ENCODE data around the gene PSAPL1. TPM values are rescaled to one million over a fixed set of nuclear protein-coding genes. Genes with fewer than 3 reads are reported as not detected.

Gene PSAPL1
- total RNA-seq, 1 donor, result not detected

GRCh38 chr4:7432531-7433375 is 2.0 kb downstream of the PSAPL1 start:
- no peak for DNase-seq (ENCODE audit: low read depth in 2 of 3, low spot score in 2 of 3)

DNA sequence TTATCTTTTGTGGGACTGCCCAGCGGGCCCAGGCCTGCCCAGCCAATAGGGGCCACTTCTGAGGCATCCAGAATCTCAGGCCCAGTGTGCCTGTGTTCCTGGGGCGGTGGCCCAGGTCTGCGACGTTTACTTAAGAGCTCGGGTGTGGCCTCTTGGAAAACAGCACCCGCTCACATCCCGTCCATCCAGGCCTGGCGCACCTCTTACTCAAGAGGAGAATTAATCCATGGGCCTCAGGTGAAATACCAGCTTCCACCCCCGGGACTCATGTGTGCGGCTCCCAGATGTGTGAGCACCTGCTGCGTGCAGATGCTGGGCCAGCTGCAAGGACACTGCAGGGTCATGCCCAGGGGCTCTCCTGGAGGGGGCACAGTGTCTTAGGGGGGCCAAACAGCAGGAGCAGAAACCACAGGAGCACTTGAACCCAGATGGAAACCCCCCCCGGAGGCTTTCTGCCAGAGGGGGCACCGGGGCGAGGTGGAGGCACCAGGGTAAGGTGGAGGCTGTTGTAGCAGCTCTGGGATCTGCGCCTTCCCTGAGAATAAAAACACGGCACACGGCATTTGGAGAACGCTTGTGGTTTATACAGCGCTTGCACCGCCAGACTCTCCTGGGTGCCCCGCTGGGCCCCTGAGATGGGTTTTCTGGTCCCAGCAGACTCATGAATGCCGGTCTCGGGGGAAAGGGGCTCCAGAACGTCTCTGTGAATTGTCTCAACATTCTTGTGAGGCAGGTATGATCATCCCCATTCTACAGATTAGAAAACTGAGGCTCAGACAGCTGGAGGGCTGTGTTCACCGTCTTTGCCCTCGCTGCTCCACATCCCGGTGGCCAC is 2.8 kb downstream of the PSAPL1 start:
- no peak for DNase-seq (ENCODE audit: low read depth in 2 of 3, low spot score in 2 of 3)

DNA sequence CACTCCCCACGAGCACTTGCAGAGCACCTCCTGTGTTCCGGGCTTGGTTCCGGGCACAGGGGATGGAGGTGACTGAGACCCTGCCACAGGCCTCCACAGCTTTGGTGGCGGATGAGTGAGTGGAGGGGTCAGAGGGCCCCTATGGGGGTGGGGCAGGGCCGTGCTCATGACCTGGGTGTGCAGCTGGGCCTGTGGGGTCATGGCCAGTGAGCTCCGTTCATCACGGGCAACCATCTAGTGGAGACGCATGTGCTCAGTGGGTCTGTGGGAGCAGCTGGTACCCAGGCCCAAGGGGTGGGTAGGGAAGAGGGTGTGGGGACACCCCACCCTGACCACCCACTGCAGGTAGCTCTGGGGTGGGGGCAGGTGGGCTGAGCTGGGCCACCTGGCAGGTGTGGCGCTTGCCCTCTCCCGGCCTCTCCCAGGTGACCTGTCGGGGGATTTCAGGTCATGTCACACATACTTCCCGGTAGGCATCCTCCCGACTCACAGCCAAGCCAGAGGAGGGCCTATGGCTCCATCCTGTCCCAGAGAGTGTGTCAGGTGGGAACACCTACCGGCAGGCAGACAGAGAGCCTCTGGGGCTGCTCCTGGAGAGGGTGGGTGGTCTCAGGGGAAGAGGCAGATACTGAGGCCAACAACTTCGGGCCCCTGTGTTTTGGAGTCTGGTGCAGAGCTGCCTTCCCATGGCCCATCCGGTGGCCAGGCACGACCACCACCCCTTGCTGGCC is 3.6 kb downstream of the PSAPL1 start:
- no peak for DNase-seq (ENCODE audit: low read depth in 2 of 3, low spot score in 2 of 3)

DNA sequence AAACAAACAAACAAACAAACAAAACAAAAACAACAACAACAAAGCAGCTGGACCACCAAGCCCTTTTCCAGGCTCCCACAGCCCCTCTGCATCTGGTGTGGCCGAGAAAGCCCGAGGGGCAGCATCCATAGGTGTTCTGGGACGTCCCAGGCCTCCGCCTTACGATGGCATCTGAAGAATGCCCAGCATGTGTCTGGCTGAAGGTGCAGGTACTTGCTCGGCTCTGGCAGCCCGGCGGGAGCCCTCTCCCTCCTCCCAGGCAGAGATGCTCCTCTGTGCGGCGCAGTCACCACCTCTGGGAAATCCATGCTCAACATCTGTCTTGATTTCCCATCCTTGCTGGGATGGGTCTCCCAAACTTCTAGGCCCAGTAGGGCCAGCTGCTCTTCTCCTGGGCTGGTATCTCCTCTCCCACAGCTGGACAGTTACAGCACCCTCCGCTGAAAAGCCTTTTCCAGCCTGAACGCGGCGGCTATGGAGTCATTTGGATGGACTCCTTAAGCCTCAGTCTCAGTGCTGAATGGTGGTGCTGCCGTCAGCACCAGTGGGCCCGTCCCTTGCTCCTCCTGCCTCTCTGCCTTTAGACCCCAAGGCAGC is 4.3 kb downstream of the PSAPL1 start:
- DNase-seq (ENCODE audit: low read depth in 2 of 3, low spot score in 2 of 3), result no peak

DNA sequence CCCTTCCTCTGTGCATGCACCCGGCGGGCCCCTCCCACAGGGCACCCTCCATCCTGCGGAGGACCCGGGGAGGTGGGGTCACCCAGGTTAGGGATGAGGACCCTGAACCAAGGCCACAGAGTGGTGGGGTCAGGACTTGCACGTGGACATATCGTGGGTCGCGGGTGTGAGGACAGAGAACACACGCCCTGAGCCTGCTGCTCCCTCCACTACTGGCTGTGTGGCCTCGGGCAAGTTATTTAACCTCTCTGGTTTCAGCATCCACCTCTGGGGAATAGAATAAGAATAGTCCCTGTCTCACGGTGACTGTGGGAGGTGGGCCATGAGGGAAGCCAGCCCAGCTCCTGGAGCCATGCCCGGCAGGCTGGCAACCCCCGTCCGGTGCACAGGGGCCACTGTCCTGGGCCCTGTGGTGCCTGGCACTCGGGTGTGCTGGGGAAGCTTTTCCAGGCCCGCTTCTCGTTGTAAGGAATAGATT is 5.1 kb downstream of the PSAPL1 start:
- DNase-seq (ENCODE audit: low read depth in 2 of 3, low spot score in 2 of 3), result no peak

GRCh38 chr4:7429069-7429416 is 5.7 kb downstream of the PSAPL1 start:
- DNase-seq (ENCODE audit: low read depth in 2 of 3, low spot score in 2 of 3), result no peak

DNA sequence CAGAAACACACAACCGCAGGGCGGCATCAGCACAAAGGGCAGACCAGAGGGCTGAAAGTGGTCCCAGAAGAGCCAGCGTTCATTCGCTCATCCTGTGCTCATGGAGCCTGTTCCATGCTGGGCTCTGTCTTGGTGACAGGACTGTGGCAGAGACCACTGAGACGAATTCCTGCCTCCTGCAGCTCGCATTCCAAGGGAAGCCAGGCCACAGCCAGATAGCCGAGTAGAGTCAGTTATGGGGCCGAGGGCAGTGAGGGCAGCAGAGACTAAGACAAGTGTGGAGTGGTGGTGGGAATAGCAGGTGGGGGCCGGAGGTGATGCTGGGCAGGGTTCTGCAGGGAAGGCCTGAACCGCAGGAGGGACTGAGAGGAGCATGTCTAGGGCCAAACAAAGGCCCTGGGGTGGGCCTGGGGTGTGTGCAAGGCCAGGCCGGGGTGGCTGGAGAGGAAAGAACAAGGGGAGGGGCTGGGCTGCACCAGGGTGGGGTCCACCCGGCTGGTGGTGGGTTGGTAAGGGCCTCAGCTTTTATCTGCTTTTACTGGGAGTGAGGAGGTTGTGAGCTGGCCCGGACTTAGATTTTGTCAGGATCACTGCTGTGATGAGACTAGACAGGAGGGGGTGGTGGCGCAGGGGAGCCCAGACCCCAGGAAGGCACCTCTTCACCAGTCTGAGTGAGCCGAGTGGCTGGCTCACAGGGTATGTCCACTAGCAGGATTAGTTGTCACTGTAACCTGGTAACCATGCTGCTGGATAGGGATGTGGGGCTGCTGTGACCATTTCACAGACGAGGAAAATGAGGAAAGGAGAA is 6.3 kb downstream of the PSAPL1 start:
- no peak for DNase-seq (ENCODE audit: low read depth in 2 of 3, low spot score in 2 of 3)

DNA sequence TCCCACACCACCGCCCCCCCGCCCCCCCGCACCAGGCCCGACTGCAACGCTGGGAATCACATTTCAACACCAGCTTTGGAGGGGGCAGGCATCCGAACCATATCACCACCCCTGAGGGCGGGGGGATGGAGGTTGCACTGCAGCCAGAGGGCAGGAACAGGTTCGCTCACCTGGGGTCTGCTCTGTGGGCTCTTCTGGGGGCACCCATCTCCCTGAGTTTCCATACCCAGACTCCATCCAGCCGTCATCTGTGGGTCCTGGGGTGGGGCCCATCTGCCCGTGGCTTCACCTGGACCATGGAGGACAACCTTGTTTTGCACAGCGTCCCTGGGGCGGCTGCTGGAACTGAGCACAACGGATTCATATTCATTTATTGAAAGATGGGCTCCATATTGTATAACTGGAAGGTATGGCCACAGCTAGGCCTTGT is 6.9 kb downstream of the PSAPL1 start:
- DNase-seq (ENCODE audit: low read depth in 2 of 3, low spot score in 2 of 3), result no peak

DNA sequence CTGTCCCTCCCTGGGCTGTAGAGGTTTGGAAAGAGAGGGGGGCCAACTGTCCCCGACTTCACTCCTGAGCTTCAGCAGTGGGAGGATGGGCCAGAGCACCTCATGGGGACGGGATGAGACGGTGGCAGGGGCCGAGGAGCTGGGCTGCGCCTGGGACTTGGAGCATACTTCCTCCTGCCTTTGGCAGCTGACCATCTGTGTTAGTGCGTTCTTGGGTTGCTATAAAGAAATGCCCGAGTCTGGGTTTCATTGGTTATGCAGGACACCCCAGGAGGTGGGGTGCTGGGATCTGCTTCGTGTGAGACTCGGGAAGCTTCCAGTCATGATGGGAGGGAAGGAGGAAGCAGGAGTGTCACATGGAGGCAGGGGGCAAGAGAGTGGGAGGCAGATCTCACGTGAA is 7.4 kb downstream of the PSAPL1 start:
- no peak for DNase-seq (ENCODE audit: low read depth in 2 of 3, low spot score in 2 of 3)

GRCh38 chr4:7426525-7427171 is 8.1 kb downstream of the PSAPL1 start:
- no peak for DNase-seq (ENCODE audit: low read depth in 2 of 3, low spot score in 2 of 3)

DNA sequence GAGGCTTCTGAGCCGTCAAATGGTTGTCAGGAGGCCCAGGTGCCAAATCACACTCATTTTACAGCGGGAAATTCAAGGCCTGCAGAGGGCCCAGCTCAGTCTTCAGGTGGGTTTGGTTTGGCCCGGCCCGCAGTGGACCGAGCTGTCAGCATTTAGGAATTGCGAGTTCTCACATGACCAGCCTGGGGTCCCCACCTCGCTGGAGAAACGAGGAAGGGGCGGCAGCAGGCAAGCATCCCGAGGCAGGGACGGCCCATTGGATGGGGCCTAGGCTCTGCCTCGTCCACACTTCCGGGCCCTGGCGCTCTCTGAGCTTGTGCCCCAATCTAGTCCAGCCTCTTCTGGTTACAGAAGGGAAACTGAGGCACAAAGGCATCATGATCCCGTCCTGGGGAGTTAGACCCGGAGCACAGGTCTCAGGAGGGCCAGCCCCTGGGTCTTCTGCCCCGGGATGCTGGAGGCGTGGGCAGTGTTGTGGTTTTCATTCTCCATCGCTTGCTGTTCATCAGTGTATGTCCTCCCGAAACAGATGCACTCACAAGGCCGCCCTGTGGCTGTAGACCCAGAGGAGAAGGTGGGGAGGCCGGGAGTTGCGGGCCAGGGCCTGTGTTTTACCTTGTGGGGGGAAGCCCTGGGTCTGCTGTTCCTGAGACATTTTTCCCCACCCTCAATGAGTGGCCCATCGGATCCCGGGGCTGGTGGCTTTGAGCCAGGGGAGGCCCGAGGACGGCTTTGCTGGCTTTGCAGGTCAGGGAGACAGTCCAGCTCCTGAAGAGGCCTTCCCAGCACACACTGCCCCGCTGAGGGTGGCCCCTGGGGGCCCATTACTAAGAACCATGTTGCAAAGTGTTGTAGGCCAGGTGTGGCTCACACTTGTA is 8.9 kb downstream of the PSAPL1 start:
- no peak for DNase-seq (ENCODE audit: low read depth in 2 of 3, low spot score in 2 of 3)

GRCh38 chr4:7425124-7425523 is 9.6 kb downstream of the PSAPL1 start:
- DNase-seq (ENCODE audit: low read depth in 2 of 3, low spot score in 2 of 3), result no peak

DNA sequence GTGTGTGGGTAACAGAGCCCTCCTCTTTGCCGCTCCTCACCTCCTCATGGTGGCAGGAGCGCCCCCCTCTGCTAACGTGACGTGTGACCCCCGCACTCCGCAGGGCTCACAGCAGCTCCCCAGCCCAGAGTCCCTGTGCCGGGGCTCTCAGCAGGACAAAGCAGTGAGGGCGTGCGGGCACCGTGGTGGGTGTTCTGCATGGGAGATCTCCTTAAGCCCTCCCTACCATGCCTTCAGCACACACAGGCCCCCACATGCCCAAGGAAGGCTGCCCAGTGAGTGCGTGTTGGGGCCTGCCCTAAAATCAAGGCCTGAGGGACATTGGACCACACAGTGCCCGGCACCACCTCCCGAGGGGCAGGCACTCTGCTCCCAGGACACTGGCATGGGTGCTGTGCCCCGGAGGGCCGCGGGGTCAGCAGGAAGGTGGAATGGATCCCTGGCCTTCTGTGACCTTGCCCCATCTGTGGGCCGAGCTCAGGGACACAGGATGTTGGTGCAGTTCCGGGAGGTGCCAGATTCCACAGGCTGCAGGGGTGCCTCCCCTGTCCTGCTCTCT is 10.1 kb downstream of the PSAPL1 start:
- no peak for DNase-seq (ENCODE audit: low read depth in 2 of 3, low spot score in 2 of 3)

GRCh38 chr4:7423801-7424552 is 10.8 kb downstream of the PSAPL1 start:
- DNase-seq (ENCODE audit: low read depth in 2 of 3, low spot score in 2 of 3), result no peak

GRCh38 chr4:7423391-7423790 is 11.3 kb downstream of the PSAPL1 start:
- DNase-seq (ENCODE audit: low read depth in 2 of 3, low spot score in 2 of 3), result no peak

DNA sequence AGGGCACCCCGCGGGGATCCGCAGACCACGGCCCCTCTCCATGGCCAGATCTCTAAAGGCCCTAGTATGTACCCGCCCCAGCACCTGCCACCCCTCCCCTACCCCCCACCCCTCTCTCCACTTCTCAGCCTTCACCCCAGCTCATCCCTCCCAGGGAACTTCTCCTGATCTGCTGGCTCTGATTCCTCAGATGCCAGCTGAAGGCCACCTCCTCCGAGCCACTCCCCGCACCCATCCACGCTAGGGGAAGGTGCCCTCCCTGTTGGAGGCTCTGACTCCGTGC is 11.9 kb downstream of the PSAPL1 start:
- no peak for DNase-seq (ENCODE audit: low read depth in 2 of 3, low spot score in 2 of 3)

- no peak for DNase-seq (ENCODE audit: low read depth in 2 of 3, low spot score in 2 of 3)
Measured at GRCh38 chr4:7422151-7422897, 12.4 kb downstream of the PSAPL1 start.
